Measurements from ENCODE around the gene USF1.

GRCh38 chr1:161080441-161081405 lies 34.9 kb upstream of the USF1 start:
- TF ChIP-seq POLR2A (IDR thresholded peaks at IDR 0.05) (no peak), CTCF (IDR thresholded peaks at IDR 0.05) (no peak)
